Endothelial cell of umbilical vein (primary cell): ENCODE measurements around the gene RPL31.

ENCODE experiments used
- CTCF ChIP-seq, 2 donors: IDR thresholded peaks; 1 replicate in 1 of 2; 2 replicates in 1 of 2; pipeline ENCODE4 v1.5.1; 2011; ENCODE audit warnings: low read length in 2 of 2, mild to moderate bottlenecking in 2 of 2, moderate library complexity in 2 of 2, control low read depth in 1 of 2, inconsistent platforms in 1 of 2, low read depth in 1 of 2; ENCODE audit not compliant: insufficient read depth in 1 of 2; ENCODE audit errors: extremely low read depth in 1 of 2
- EZH2 ChIP-seq: IDR thresholded peaks from 2 replicates; pipeline ENCODE4 v1.6.1; 2012; ENCODE audit warnings: borderline replicate concordance, low read depth, mild to moderate bottlenecking, moderate library complexity, low read length, inconsistent platforms; ENCODE audit not compliant: severe bottlenecking
- GATA2 ChIP-seq: IDR thresholded peaks from 2 replicates; pipeline ENCODE4 v1.7.0; 2011; ENCODE audit warnings: low read depth, mild to moderate bottlenecking, moderate library complexity, mixed read lengths, low read length; ENCODE audit not compliant: insufficient read length, insufficient read depth
- POLR2A ChIP-seq: IDR thresholded peaks from 2 replicates; pipeline ENCODE4 v1.6.1; 2012; ENCODE audit warnings: low read depth, mild to moderate bottlenecking, control low read depth, low read length
- POLR2AphosphoS5 ChIP-seq: IDR thresholded peaks from 2 replicates; pipeline ENCODE4 v1.6.1; 2012; ENCODE audit warnings: low read depth, mild to moderate bottlenecking, control low read depth, low read length, moderate library complexity; ENCODE audit not compliant: insufficient read depth

GRCh38 chr2:101045330-101045729 is 43.2 kb downstream of the RPL31 start:
- TF ChIP-seq POLR2A = no peak
- TF ChIP-seq EZH2 = no peak
- TF ChIP-seq POLR2AphosphoS5 = no peak
- no peak for TF ChIP-seq CTCF (IDR thresholded peaks at IDR 0.05; ENCODE audit: extremely low read depth in 1 of 2, insufficient read depth in 1 of 2, low read depth in 1 of 2, low read length in 2 of 2)
- no peak for TF ChIP-seq GATA2
